ENCODE measurements around the gene PRUNE1.
A peak's percentile ranks its signal among the peaks of the same experiment; 100 is the strongest.

Gene PRUNE1

DNA sequence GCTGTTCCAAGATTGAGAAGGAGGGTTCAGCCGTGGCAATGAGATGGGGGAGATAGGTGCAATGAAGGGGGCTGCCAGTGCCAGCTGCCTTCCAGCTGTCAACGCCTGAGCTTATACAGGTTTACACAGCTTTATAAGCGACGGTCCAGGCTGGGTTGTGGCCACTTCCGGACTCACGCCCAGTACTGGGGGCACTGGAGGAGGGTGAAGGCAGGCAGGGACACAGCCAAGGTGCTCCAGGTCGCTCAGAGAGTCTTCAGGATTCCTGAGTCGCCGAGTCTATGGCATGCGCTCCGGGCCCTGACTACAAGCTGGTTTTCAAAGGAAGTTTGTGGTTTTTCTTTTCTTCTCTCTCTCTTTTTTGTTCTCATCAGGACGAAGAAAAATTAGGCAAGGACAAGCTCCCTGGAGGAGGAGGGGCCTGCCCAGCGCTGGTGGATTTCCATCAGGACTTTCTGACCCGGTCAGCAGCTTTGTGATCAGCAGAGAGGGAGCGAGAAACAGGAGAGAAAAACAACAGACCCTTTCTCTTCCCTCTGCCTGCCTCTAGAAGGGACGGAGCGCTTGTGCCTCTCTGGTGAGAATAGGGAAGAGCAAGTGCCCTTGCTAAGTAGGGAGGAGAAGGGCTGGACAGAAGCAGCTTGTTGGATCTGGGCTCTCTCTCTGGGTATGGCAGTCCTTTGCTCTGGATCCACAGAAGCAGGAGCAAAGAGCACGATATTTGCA is 1.8 kb upstream of the PRUNE1 start, which contains the start of gene MINDY1:
Gene MINDY1, minus strand, starts transcription at position 576 of the 726 bp plus-strand sequence. CDS start 4,285 bp downstream, outside the sequence.
- DNase-seq, result peak; percentile 79
- Histone ChIP-seq H4K20me1 (ENCODE audit: insufficient read depth, low read length) (no peaks in the 10 kb centered on the region), H3K4me3 (ENCODE audit: low read length) (peak within 1 kb of the TSS; percentile 82), H3K9me3 (replicated peaks; ENCODE audit: insufficient read depth, low read length) (no peaks in the 10 kb centered on the region), H3K27me3 (replicated peaks; ENCODE audit: insufficient read depth, low read length) (no peaks in the 10 kb centered on the region), H3K79me2 (ENCODE audit: low read length) (peaks cover 26% of the 10 kb centered on the region; the same call in 1 of the 2 replicates), H3F3A (ENCODE audit: insufficient read depth, low read length) (peaks cover 21% of the 10 kb centered on the region), H2AFZ (ENCODE audit: low read length) (peak within 1 kb of the TSS; percentile 83), H3K4me2 (ENCODE audit: low read depth, low read length) (peak within 1 kb of the TSS; percentile 85), H3K9me2 (replicated peaks; ENCODE audit: insufficient read depth, low read length) (no peaks in the 10 kb centered on the region), H3K9ac (ENCODE audit: low read length) (peak within 1 kb of the TSS; percentile 75), H3K27ac (ENCODE audit: low read length) (peak within 1 kb of the TSS; percentile 79), H3K4me1 (ENCODE audit: low read length) (peaks cover 23% of the 10 kb centered on the region), H3K36me3 (replicated peaks; ENCODE audit: insufficient read depth, low read length) (no peaks in the 10 kb centered on the region)
- TF ChIP-seq, protein P1, sequence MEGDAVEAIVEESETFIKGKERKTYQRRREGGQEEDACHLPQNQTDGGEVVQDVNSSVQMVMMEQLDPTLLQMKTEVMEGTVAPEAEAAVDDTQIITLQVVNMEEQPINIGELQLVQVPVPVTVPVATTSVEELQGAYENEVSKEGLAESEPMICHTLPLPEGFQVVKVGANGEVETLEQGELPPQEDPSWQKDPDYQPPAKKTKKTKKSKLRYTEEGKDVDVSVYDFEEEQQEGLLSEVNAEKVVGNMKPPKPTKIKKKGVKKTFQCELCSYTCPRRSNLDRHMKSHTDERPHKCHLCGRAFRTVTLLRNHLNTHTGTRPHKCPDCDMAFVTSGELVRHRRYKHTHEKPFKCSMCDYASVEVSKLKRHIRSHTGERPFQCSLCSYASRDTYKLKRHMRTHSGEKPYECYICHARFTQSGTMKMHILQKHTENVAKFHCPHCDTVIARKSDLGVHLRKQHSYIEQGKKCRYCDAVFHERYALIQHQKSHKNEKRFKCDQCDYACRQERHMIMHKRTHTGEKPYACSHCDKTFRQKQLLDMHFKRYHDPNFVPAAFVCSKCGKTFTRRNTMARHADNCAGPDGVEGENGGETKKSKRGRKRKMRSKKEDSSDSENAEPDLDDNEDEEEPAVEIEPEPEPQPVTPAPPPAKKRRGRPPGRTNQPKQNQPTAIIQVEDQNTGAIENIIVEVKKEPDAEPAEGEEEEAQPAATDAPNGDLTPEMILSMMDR (IDR thresholded peaks at IDR 0.05; ENCODE audit: low read length), result peak; percentile 70
- no peak for TF ChIP-seq EZH2phosphoT487 (IDR thresholded peaks at IDR 0.05; ENCODE audit: low read length)

DNA sequence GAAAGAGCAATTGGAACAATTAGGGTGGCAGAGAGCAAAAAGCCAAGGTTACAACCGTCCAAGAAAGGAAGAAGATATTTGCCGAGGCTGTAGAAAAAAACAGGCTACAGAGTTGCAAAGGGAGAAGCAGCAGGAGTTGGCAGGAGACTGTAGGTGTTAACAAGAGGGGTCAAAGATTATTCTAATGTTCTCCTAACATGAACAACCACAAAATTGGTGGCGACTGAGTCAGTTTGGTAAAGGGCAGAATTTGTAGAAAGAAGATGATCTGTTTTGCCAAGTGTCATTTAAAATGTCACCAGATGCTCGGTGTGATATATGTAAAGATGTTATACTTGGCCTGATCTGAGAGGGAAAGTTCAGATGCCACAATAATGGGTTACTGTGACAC is 401 bp upstream of the PRUNE1 start:
- H2AFZ ChIP-seq (ENCODE audit: low read length), result peak overlapping the region; percentile 62

DNA sequence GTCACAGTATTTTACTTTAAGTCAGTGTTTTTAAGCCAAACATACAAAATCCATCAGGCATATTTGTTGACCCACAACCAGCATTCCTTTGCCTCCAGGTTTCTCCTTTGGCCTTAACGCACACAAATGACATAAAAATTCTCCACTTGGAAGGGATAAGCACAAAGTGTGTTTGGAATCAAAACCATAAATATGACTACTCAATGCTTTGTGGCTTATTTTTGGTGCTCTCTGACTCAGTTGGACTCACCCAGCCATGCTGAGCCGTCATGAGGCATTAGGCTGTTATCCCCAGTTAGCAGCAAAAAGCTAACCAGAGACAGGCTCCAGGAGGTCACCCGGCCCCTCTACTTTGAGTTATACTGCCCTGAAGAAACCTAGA is 948 bp downstream of the PRUNE1 start:
- Histone ChIP-seq H3K4me2 (ENCODE audit: low read depth, low read length) (peak overlapping the region; percentile 85), H3K27ac (ENCODE audit: low read length) (no peak overlapping the region), H3K4me3 (ENCODE audit: low read length) (peak overlapping the region; percentile 82), H2AFZ (ENCODE audit: low read length) (peak overlapping the region; percentile 94), H3K4me1 (ENCODE audit: low read length) (peaks cover 20% of the 10 kb centered on the region), H3K9me2 (replicated peaks; ENCODE audit: insufficient read depth, low read length) (no peaks in the 10 kb centered on the region), H4K20me1 (ENCODE audit: insufficient read depth, low read length) (no peaks in the 10 kb centered on the region), H3K9ac (ENCODE audit: low read length) (peak overlapping the region; percentile 75; the same call in 1 of the 2 replicates), H3K9me3 (replicated peaks; ENCODE audit: insufficient read depth, low read length) (no peaks in the 10 kb centered on the region), H3K36me3 (replicated peaks; ENCODE audit: insufficient read depth, low read length) (no peaks in the 10 kb centered on the region), H3K27me3 (replicated peaks; ENCODE audit: insufficient read depth, low read length) (no peaks in the 10 kb centered on the region), H3K79me2 (ENCODE audit: low read length) (peaks cover 26% of the 10 kb centered on the region; the same call in 1 of the 2 replicates), H3F3A (ENCODE audit: insufficient read depth, low read length) (peaks cover 21% of the 10 kb centered on the region)
- no peak for DNase-seq
- TF ChIP-seq EZH2 (optimal IDR thresholded peaks at IDR 0.05; ENCODE audit: low read depth, low read length) (no peak), EZH2phosphoT487 (IDR thresholded peaks at IDR 0.05; ENCODE audit: low read length) (no peak)
- TF ChIP-seq, protein P1 (IDR thresholded peaks at IDR 0.05; ENCODE audit: low read length), result no peak

More for the DNA sequence above, 401 bp upstream of the PRUNE1 start:
- Histone ChIP-seq H3K36me3 (replicated peaks; ENCODE audit: insufficient read depth, low read length) (no peaks in the 10 kb centered on the region), H3K9ac (ENCODE audit: low read length) (peak overlapping the region; percentile 75), H3K79me2 (ENCODE audit: low read length) (peaks cover 26% of the 10 kb centered on the region; the same call in 1 of the 2 replicates), H3K4me2 (ENCODE audit: low read depth, low read length) (peak overlapping the region; percentile 85), H3K27ac (ENCODE audit: low read length) (peak overlapping the region; percentile 79), H3K4me3 (ENCODE audit: low read length) (peak overlapping the region; percentile 82), H3K9me3 (replicated peaks; ENCODE audit: insufficient read depth, low read length) (no peaks in the 10 kb centered on the region), H3K27me3 (replicated peaks; ENCODE audit: insufficient read depth, low read length) (no peaks in the 10 kb centered on the region), H4K20me1 (ENCODE audit: insufficient read depth, low read length) (no peaks in the 10 kb centered on the region), H3K4me1 (ENCODE audit: low read length) (peaks cover 23% of the 10 kb centered on the region), H3K9me2 (replicated peaks; ENCODE audit: insufficient read depth, low read length) (no peaks in the 10 kb centered on the region), H3F3A (ENCODE audit: insufficient read depth, low read length) (peaks cover 21% of the 10 kb centered on the region)
- TF ChIP-seq, protein P1 (IDR thresholded peaks at IDR 0.05; ENCODE audit: low read length), result no peak
- TF ChIP-seq EZH2phosphoT487 (IDR thresholded peaks at IDR 0.05; ENCODE audit: low read length) (no peak), EZH2 (optimal IDR thresholded peaks at IDR 0.05; ENCODE audit: low read depth, low read length) (no peak)
- DNase-seq, result no peak
